ENCODE measurements around the gene ADO. TPM values are rescaled to one million over a fixed set of nuclear protein-coding genes. Genes with fewer than 3 reads are reported as not detected.

ADO gene
- total and polyA plus RNA-seq, 2 donors (not counting 3 experiments of a cell fraction or from before 2014, with no cell fraction given) = 6.5 to 14.5 TPM

- H3K9me1 ChIP-seq (replicated peaks; ENCODE audit: control insufficient read depth, extremely low read depth, insufficient read depth, low read length) = no peaks in the 10 kb centered on the region
- H3K79me2 ChIP-seq (ENCODE audit: control insufficient read depth, insufficient read depth, low read length) = no peaks in the 10 kb centered on the region
- FAIRE-seq (no peak), DNase-seq (ENCODE audit: low read depth, low spot score) (no peak)
- H3K27me3 ChIP-seq (ENCODE audit: control insufficient read depth in 2 of 2, insufficient read depth in 2 of 2, low read length in 2 of 2) = peaks cover 45 to 58% of the 10 kb centered on the region in 2 experiments
- no peaks in the 10 kb centered on the region for H4K20me1 ChIP-seq (replicated peaks; ENCODE audit: control insufficient read depth, extremely low read depth, insufficient read depth, low read length)
- dilution Hi-C loops (cut with MboI; ENCODE audit: extremely low pct_ligation_motif_present, low sequenced_read_pairs) = no loop called here
- CTCF ChIA-PET = interaction anchor here (0.7 to 9.9 kb wide), 17 partner anchors 11 to 948 kb away, joined by 3 to 232 read pairs (median 6); partner anchors contain the start of gene ADO
- no TSS peak for BruUV-seq (replicated peaks)
- H3K4me3 ChIP-seq (replicated peaks in 1 of 3; ENCODE audit: insufficient read depth in 1 of 3, low read depth in 1 of 3, low read length in 3 of 3) = no peak overlapping the region
- H3K27ac ChIP-seq (ENCODE audit: insufficient read depth, low read depth, low read length) = no peak overlapping the region
- TF ChIP-seq POLR2A (IDR thresholded peaks at IDR 0.05; ENCODE audit: low read depth, low read length) (no peak), MYC (IDR thresholded peaks at IDR 0.05; ENCODE audit: low read depth, low read length) (no peak), POLR2AphosphoS5 (IDR thresholded peaks at IDR 0.05; ENCODE audit: insufficient read depth, low read depth, low read length) (no peak), JUN (IDR thresholded peaks at IDR 0.05; ENCODE audit: borderline replicate concordance, insufficient read depth, insufficient read length, low read depth) (no peak), FOS (IDR thresholded peaks at IDR 0.05; ENCODE audit: borderline replicate concordance, insufficient read depth, low read length) (no peak), GATA2 (IDR thresholded peaks at IDR 0.05; ENCODE audit: insufficient read depth, insufficient read length, low read depth, low read length) (no peak), EZH2 (IDR thresholded peaks at IDR 0.05; ENCODE audit: borderline replicate concordance, low read depth, low read length, severe bottlenecking) (no peak)
- TF ChIP-seq, protein P1, sequence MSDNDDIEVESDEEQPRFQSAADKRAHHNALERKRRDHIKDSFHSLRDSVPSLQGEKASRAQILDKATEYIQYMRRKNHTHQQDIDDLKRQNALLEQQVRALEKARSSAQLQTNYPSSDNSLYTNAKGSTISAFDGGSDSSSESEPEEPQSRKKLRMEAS (IDR thresholded peaks at IDR 0.05; ENCODE audit: insufficient read depth, insufficient read length) = no peak
- TF ChIP-seq, protein P2, sequence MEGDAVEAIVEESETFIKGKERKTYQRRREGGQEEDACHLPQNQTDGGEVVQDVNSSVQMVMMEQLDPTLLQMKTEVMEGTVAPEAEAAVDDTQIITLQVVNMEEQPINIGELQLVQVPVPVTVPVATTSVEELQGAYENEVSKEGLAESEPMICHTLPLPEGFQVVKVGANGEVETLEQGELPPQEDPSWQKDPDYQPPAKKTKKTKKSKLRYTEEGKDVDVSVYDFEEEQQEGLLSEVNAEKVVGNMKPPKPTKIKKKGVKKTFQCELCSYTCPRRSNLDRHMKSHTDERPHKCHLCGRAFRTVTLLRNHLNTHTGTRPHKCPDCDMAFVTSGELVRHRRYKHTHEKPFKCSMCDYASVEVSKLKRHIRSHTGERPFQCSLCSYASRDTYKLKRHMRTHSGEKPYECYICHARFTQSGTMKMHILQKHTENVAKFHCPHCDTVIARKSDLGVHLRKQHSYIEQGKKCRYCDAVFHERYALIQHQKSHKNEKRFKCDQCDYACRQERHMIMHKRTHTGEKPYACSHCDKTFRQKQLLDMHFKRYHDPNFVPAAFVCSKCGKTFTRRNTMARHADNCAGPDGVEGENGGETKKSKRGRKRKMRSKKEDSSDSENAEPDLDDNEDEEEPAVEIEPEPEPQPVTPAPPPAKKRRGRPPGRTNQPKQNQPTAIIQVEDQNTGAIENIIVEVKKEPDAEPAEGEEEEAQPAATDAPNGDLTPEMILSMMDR (IDR thresholded peaks at IDR 0.05; ENCODE audit: extremely low read depth in 1 of 2, insufficient read depth in 1 of 2, low read depth in 1 of 2, low read length in 2 of 2) = no peak
- POLR2A ChIA-PET = no interaction called here
- no peaks in the 10 kb centered on the region for H3K9me3 ChIP-seq (replicated peaks; ENCODE audit: control insufficient read depth, insufficient read depth, low read length)
- intact Hi-C loops (cut with micrococcal nuclease) = loop anchor here (5.0 kb wide), 5 partner anchors 132 to 2002 kb away; partner anchors contain the start of genes RHOBTB1 and RTKN2
- H3K9ac ChIP-seq (replicated peaks; ENCODE audit: extremely low read depth, insufficient read depth, low read length) = no peak overlapping the region
- H2AFZ ChIP-seq (ENCODE audit: low read depth, low read length) = no peak overlapping the region
- H3K36me3 ChIP-seq (ENCODE audit: control insufficient read depth in 2 of 2, extremely low read depth in 1 of 2, insufficient read depth in 2 of 2, low read length in 2 of 2) = no peaks in the 10 kb centered on the region
- peaks cover 24% of the 10 kb centered on the region for H3K4me1 ChIP-seq (ENCODE audit: control insufficient read depth, extremely low read depth, insufficient read depth, low read length)
- no peak overlapping the region for H3K4me2 ChIP-seq (ENCODE audit: insufficient read depth, low read length)
Measured at GRCh38 chr10:62819141-62819920, 14.8 kb downstream of the ADO start.
